Fibroblast of lung (primary cell): Measurements from ENCODE around the gene FAM3D. TPM values are rescaled to one million over a fixed set of nuclear protein-coding genes. Genes with fewer than 3 reads are reported as not detected.
"Not testable (repeated sequence)": the region's sequence is repeated elsewhere in the genome, so short reads cannot be mapped to it uniquely, and the experiment has no call there.

Experiments used
- DNase-seq, 2 donors: peaks; one replicate each; pipeline versions ENCODE4 v3.0.0 to v3.0.0-alpha.2; 2010; ENCODE audit warnings: low read depth in 2 of 2
- H2AFZ ChIP-seq: 2 replicates; pipeline ENCODE4 v1.5.1; 2012; ENCODE audit warnings: low read length, control low read depth, inconsistent platforms
- H3K27ac ChIP-seq: 2 replicates; pipeline ENCODE4 v1.5.1; 2011; ENCODE audit warnings: low read length, control low read depth; ENCODE audit not compliant: insufficient read depth
- H3K27me3 ChIP-seq: 2 replicates; pipeline ENCODE4 v1.5.1; 2011; ENCODE audit warnings: mild to moderate bottlenecking, low read length; ENCODE audit not compliant: control insufficient read depth, insufficient read depth
- H3K36me3 ChIP-seq: 2 replicates; pipeline ENCODE4 v1.5.1; 2011; ENCODE audit warnings: low read length; ENCODE audit not compliant: control insufficient read depth, insufficient read depth
- H3K4me1 ChIP-seq: 2 replicates; pipeline ENCODE4 v1.5.1; 2011; ENCODE audit warnings: low read length; ENCODE audit not compliant: control insufficient read depth, insufficient read depth; ENCODE audit errors: extremely low read depth
- H3K4me2 ChIP-seq: 2 replicates; pipeline ENCODE4 v1.5.1; 2011; ENCODE audit warnings: low read length, control low read depth; ENCODE audit not compliant: insufficient read depth; ENCODE audit errors: extremely low read depth
- H3K4me3 ChIP-seq, 4 experiments: fragments of 200-600 bp in 1 of 4; sonication (generic) in 1 of 4; replicated peaks in 1 of 4; 2 replicates each; pipeline ENCODE4 v1.5.1; 2011 to 2016; ENCODE audit warnings: low read length in 4 of 4, low read depth in 3 of 4, mild to moderate bottlenecking in 3 of 4, control low read depth in 2 of 4, inconsistent platforms in 1 of 4, mixed read lengths in 1 of 4; ENCODE audit not compliant: insufficient read depth in 1 of 4; ENCODE audit errors: control extremely low read depth in 1 of 4
- H3K79me2 ChIP-seq: 2 replicates; pipeline ENCODE4 v1.5.1; 2012; ENCODE audit warnings: mild to moderate bottlenecking, low read length, inconsistent platforms; ENCODE audit not compliant: control insufficient read depth, insufficient read depth
- H3K9ac ChIP-seq: 2 replicates; pipeline ENCODE4 v1.5.1; 2011; ENCODE audit warnings: mild to moderate bottlenecking, low read length, control low read depth; ENCODE audit not compliant: insufficient read depth
- H3K9me3 ChIP-seq: 2 replicates; pipeline ENCODE4 v1.5.1; 2012; ENCODE audit warnings: low read depth, low read length; ENCODE audit not compliant: control insufficient read depth, insufficient read depth
- H4K20me1 ChIP-seq: 2 replicates; pipeline ENCODE4 v1.5.1; 2011; ENCODE audit warnings: low read length; ENCODE audit not compliant: control insufficient read depth, insufficient read depth; ENCODE audit errors: extremely low read depth
- CTCF ChIP-seq, 2 donors: IDR thresholded peaks in 1 of 2; conservative IDR thresholded peaks in 1 of 2; 1 replicate in 1 of 2; 2 replicates in 1 of 2; pipeline ENCODE4 v1.5.1; 2011 to 2012; ENCODE audit warnings: low read length in 2 of 2, control low read depth in 1 of 2, inconsistent platforms in 1 of 2, low read depth in 1 of 2, mild to moderate bottlenecking in 1 of 2
- EZH2 ChIP-seq: IDR thresholded peaks from 2 replicates; pipeline ENCODE4 v1.5.1; 2012; ENCODE audit warnings: low read length, control low read depth, mild to moderate bottlenecking; ENCODE audit errors: missing control alignments
- polyA plus RNA-seq, 2 donors: library from polyadenylated mRNA; depleted of rRNA in 1 of 2; stranded (reverse) in 1 of 2; unstranded in 1 of 2; fragments of >200 nt; gene quantifications; 2 replicates each; pipeline ENCODE4 v1.2.1, GENCODE V29; 2011 to 2012; ENCODE audit warnings: missing spikeins in 1 of 2
- total RNA-seq: library from RNA; depleted of rRNA; stranded (reverse); fragments of >200 nt; gene quantifications from 2 replicates; pipeline ENCODE4 v1.2.1, GENCODE V29; 2014

The FAM3D gene
- total and polyA plus RNA-seq, 2 donors (not counting 1 experiment from before 2014, with no cell fraction given), result not detected

- no peak overlapping the region for H3K9ac ChIP-seq
- H3K27ac ChIP-seq, result no peak overlapping the region
- TF ChIP-seq EZH2 (no peak), CTCF (conservative IDR thresholded peaks at IDR 0.05 in 1 of 2, IDR thresholded peaks at IDR 0.05 in 1 of 2; ENCODE audit: low read depth in 1 of 2, low read length in 2 of 2) (no peak)
- H3K79me2 ChIP-seq, result no peaks in the 10 kb centered on the region
- no peaks in the 10 kb centered on the region for H3K4me1 ChIP-seq
- no peaks in the 10 kb centered on the region for H3K36me3 ChIP-seq
- no peaks in the 10 kb centered on the region for H4K20me1 ChIP-seq
- DNase-seq, result no peak
- H2AFZ ChIP-seq, result no peak overlapping the region
- no peak overlapping the region for H3K4me3 ChIP-seq
- H3K4me2 ChIP-seq, result no peak overlapping the region
- H3K9me3 ChIP-seq, result no peaks in the 10 kb centered on the region
- no peaks in the 10 kb centered on the region for H3K27me3 ChIP-seq
These were observed 38.2 kb upstream of the FAM3D start for GRCh38 chr3:58704745-58705144.

DNA sequence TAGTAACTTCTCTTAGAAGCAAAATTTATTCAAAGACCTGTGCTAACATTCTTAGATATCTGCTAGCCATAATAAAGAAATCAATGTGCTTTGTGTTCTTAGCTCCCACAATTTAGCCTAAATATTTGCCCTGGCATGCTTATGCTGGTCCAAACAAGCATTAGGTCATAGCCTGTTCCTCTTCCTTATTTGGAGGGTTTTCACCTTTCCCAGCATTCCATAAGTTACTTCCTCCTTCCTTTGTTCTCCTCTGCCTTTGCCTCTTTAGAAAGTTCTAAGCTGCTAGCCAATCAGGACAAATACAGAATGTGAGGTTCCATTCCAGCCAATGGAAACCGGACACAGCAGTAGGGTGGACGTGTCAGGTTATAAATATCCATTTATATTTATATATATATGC lies 37.7 kb upstream of the FAM3D start:
- H3K27ac ChIP-seq, H3K27me3 ChIP-seq, H3K4me1 ChIP-seq, H3K9me3 ChIP-seq, H3K9ac ChIP-seq, H3K4me2 ChIP-seq, H3K36me3 ChIP-seq, H3K4me3 ChIP-seq, DNase-seq, H3K79me2 ChIP-seq, H4K20me1 ChIP-seq, H2AFZ ChIP-seq: not testable (repeated sequence)

DNA sequence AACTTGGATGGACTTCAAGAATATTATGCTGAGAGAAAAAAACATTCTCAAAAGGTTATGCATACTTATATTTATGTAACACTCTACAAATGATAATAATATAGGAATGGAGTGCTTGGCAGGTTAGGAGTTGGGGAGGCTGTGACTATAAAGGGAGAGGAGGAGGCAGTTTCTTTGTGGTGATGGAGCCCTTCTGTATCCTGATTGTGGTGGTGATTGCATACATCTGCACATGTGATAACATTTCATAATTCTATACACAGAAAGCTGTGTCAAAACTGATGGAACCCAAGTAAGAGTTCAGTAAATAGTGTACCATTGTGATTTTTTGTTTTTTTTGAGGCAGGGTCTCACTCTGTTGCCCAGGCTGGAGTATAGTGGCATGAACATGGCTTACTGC lies 31.7 kb upstream of the FAM3D start:
- Histone ChIP-seq H3K79me2 (no peaks in the 10 kb centered on the region), H3K4me3 (no peak overlapping the region), H2AFZ (no peak overlapping the region), H3K4me2 (no peak overlapping the region), H3K27ac (no peak overlapping the region), H3K27me3 (no peaks in the 10 kb centered on the region), H4K20me1 (no peaks in the 10 kb centered on the region), H3K9me3 (no peaks in the 10 kb centered on the region), H3K36me3 (no peaks in the 10 kb centered on the region), H3K9ac (no peak overlapping the region), H3K4me1 (no peaks in the 10 kb centered on the region)
- no peak for DNase-seq
- TF ChIP-seq CTCF (conservative IDR thresholded peaks at IDR 0.05 in 1 of 2, IDR thresholded peaks at IDR 0.05 in 1 of 2; ENCODE audit: low read depth in 1 of 2, low read length in 2 of 2) (no peak), EZH2 (no peak)
